ENCODE data around the gene INTS14. TPM values are rescaled to one million over a fixed set of nuclear protein-coding genes. Genes with fewer than 3 reads are reported as not detected.
"Not testable (repeated sequence)": the region's sequence is repeated elsewhere in the genome, so short reads cannot be mapped to it uniquely, and the experiment has no call there.

The INTS14 gene
- total and polyA plus RNA-seq, 2 of the 8 experiments (the other 6 are each of a cell fraction or from before 2014, with no cell fraction given): 33.1 to 33.7 TPM

GRCh38 chr15:65615887-65616286 is 5.0 kb upstream of the INTS14 start:
- H3K79me2 ChIP-seq (ENCODE audit: control insufficient read depth in 1 of 2, insufficient read depth in 2 of 2, low read length in 2 of 2); FAIRE-seq; H3K18ac ChIP-seq (ENCODE audit: extremely low read depth, low read length); H3K27me3 ChIP-seq (replicated peaks in 1 of 4; ENCODE audit: control insufficient read depth in 3 of 4, extremely low read depth in 1 of 4, insufficient read depth in 3 of 4, low read length in 3 of 4); H3K4ac ChIP-seq (replicated peaks; ENCODE audit: insufficient read length, low read depth, low read length); H3K4me3 ChIP-seq (ENCODE audit: extremely low read depth in 1 of 4, insufficient read depth in 2 of 4, low read depth in 3 of 4, low read length in 4 of 4); H2BK12ac ChIP-seq (ENCODE audit: low read depth, low read length); H4K8ac ChIP-seq (ENCODE audit: extremely low read depth, insufficient read depth, low read length); H2AK5ac ChIP-seq (ENCODE audit: low read depth, low read length); H3K79me1 ChIP-seq (ENCODE audit: low read depth, low read length); H3K27ac ChIP-seq (ENCODE audit: low read depth, low read length); H4K20me1 ChIP-seq (replicated peaks in 1 of 2; ENCODE audit: control insufficient read depth in 1 of 2, insufficient read depth in 2 of 2, low read length in 2 of 2); H2BK20ac ChIP-seq (ENCODE audit: low read length); H2AFZ ChIP-seq (ENCODE audit: low read length); POLR2A ChIA-PET (ENCODE audit: partially characterized antibody); CTCF ChIA-PET (ENCODE audit: partially characterized antibody); H3K4me2 ChIP-seq (ENCODE audit: insufficient read depth in 1 of 2, low read depth in 2 of 2, low read length in 2 of 2); H2BK120ac ChIP-seq (replicated peaks; ENCODE audit: low read depth, low read length); H3K23me2 ChIP-seq (ENCODE audit: low read depth, low read length); DNase-seq (ENCODE audit: low read depth in 1 of 2, low spot score in 2 of 2); H2BK15ac ChIP-seq (ENCODE audit: low read length); H3K23ac ChIP-seq (ENCODE audit: insufficient read length); H3K14ac ChIP-seq (ENCODE audit: insufficient read length); H4K5ac ChIP-seq (ENCODE audit: insufficient read length, low read depth, low read length); H3K36me3 ChIP-seq (ENCODE audit: control insufficient read depth in 2 of 4, insufficient read depth in 4 of 4, low read length in 3 of 4); H4K91ac ChIP-seq (replicated peaks; ENCODE audit: insufficient read length, low read length); H3K56ac ChIP-seq (replicated peaks; ENCODE audit: insufficient read length, low read depth, low read length); H2BK5ac ChIP-seq (ENCODE audit: low read depth, low read length); H3K9ac ChIP-seq (replicated peaks in 1 of 4; ENCODE audit: extremely low read depth in 1 of 4, low read depth in 3 of 4, low read length in 3 of 4); H3K9me3 ChIP-seq (ENCODE audit: insufficient read depth in 2 of 2, low read depth in 1 of 2, low read length in 1 of 2): not testable (repeated sequence)
- H3K4me1 ChIP-seq (replicated peaks in 1 of 4; ENCODE audit: control insufficient read depth in 3 of 4, insufficient read depth in 4 of 4, low read length in 3 of 4): peaks cover 5 to 13% (median 9%) of the 10 kb centered on the region in 4 experiments; a peak in 5 of 7 replicates
- 100% methylated on average over 1 of the region's 1 CpG; no CpG with 5 or more reads in 1 of the 2 experiments for WGBS, 2 experiments (ENCODE audit: extremely low coverage in 1 of 2, insufficient coverage in 1 of 2, insufficient read length in 1 of 2, insufficient replicate concordance in 2 of 2, low coverage in 1 of 2, low lambda C conversion rate in 2 of 2, missing lambda C conversion rate in 1 of 2)
